OCI-LY7 (cell line): ENCODE results near the gene NOL3. TPM values are rescaled to one million over a fixed set of nuclear protein-coding genes. Genes with fewer than 3 reads are reported as not detected.
A peak's percentile ranks its signal among the peaks of the same experiment; 100 is the strongest.

Source experiments
- BruUV-seq: library from RNA; stranded (reverse); fragments of 400-500 nt; replicated peaks from 2 replicates; lab custom pipeline; 2021; lab: Mats Ljungman, UMichigan
- CTCF ChIA-PET: fragments of 300-600 bp; sonication (Branson Sonifier 250); formaldehyde crosslinking; loops from one replicate; lab custom pipeline; 2022; ENCODE audit warnings: antibody characterized with exemption; ENCODE audit not compliant: unreplicated experiment; lab: Charles Lee
- POLR2A ChIA-PET: fragments of 300-600 bp; sonication (Branson Sonifier 250); formaldehyde crosslinking; loops from one replicate; lab custom pipeline; 2022; ENCODE audit warnings: antibody characterized with exemption; lab: Charles Lee
- DNase-seq: peaks from one replicate; pipeline ENCODE4 v3.0.0-alpha.2; 2015; ENCODE audit warnings: low spot score
- H2AFZ ChIP-seq: fragments of 200-600 bp; sonication (generic), shearing (Covaris generic); 2 replicates; pipeline ENCODE4 v1.6.1; 2014; ENCODE audit warnings: mild to moderate bottlenecking, antibody characterized with exemption, low read length, moderate library complexity
- H3K27ac ChIP-seq: fragments of 200-600 bp; sonication (generic); 2 replicates; pipeline ENCODE4 v1.5.1; 2014; ENCODE audit warnings: mixed run types, low read depth, mild to moderate bottlenecking, moderate library complexity, low read length, inconsistent platforms; ENCODE audit not compliant: poor library complexity, severe bottlenecking
- H3K36me3 ChIP-seq: fragments of 200-600 bp; sonication (generic); 2 replicates; pipeline ENCODE4 v1.6.1; 2014; ENCODE audit warnings: mild to moderate bottlenecking, antibody characterized with exemption, low read length, moderate library complexity, mixed read lengths; ENCODE audit not compliant: insufficient read depth
- H3K4me1 ChIP-seq: fragments of 200-600 bp; sonication (generic); 2 replicates; pipeline ENCODE4 v1.5.1; 2014; ENCODE audit warnings: mild to moderate bottlenecking, low read length; ENCODE audit not compliant: insufficient read depth, poor library complexity, severe bottlenecking
- H3K4me2 ChIP-seq: fragments of 200-600 bp; sonication (generic); 2 replicates; pipeline ENCODE4 v1.6.1; 2014; ENCODE audit warnings: mild to moderate bottlenecking, low read length
- H3K4me3 ChIP-seq: fragments of 200-600 bp; sonication (generic); 2 replicates; pipeline ENCODE4 v1.5.1; 2014; ENCODE audit warnings: mild to moderate bottlenecking, low read depth, low read length; ENCODE audit not compliant: poor library complexity, severe bottlenecking
- H3K79me2 ChIP-seq: fragments of 200-600 bp; sonication (generic); 2 replicates; pipeline ENCODE4 v1.6.1; 2016; ENCODE audit warnings: low read depth, mild to moderate bottlenecking, low read length, moderate library complexity, mixed read lengths; ENCODE audit not compliant: insufficient read depth
- H3K9me2 ChIP-seq: fragments of 200-600 bp; sonication (generic); 2 replicates; pipeline ENCODE4 v1.6.1; 2016; ENCODE audit warnings: mild to moderate bottlenecking, low read length, mixed read lengths; ENCODE audit not compliant: insufficient read depth
- H3K9me3 ChIP-seq: fragments of 200-600 bp; sonication (generic); 2 replicates; pipeline ENCODE4 v1.6.1; 2014; ENCODE audit warnings: mild to moderate bottlenecking, mixed run types, low read length, mixed read lengths
- H4K20me1 ChIP-seq: fragments of 200-600 bp; sonication (generic); 2 replicates; pipeline ENCODE4 v1.6.1; 2014; ENCODE audit warnings: mild to moderate bottlenecking, antibody characterized with exemption, low read length, moderate library complexity, mixed read lengths; ENCODE audit not compliant: insufficient read depth
- EZH2phosphoT487 ChIP-seq: fragments of 200-600 bp; sonication (generic); IDR thresholded peaks from 2 replicates; pipeline ENCODE4 v1.6.1; 2018; ENCODE audit warnings: low read depth, borderline replicate concordance, mild to moderate bottlenecking, mixed run types, antibody characterized with exemption, low read length, moderate library complexity, mixed read lengths
- intact Hi-C: fragments of 100-400 bp; cut with micrococcal nuclease; formaldehyde crosslinking; loops from one replicate; pipeline ENCODE4 v1.10.0; 2022; ENCODE audit not compliant: unreplicated experiment
- total RNA-seq, 2 experiments: library from RNA; depleted of rRNA in 1 of 2; stranded (reverse); fragments of >200 nt in 1 of 2; shearing (Covaris generic) in 1 of 2; gene quantifications; 2 replicates each; pipeline ENCODE4 v1.2.3, GENCODE V29; 2014 to 2022
- TF ChIP-seq, protein P1 (sequence below): fragments of 200-600 bp; sonication (generic); conservative IDR thresholded peaks from 2 replicates; pipeline ENCODE4 v1.5.1; 2014; ENCODE audit warnings: mild to moderate bottlenecking, antibody characterized with exemption, low read length, moderate library complexity, mixed read lengths

Gene NOL3
- total RNA-seq, 2 experiments from 2014 or later = 2.2 to 4.4 TPM

DNA sequence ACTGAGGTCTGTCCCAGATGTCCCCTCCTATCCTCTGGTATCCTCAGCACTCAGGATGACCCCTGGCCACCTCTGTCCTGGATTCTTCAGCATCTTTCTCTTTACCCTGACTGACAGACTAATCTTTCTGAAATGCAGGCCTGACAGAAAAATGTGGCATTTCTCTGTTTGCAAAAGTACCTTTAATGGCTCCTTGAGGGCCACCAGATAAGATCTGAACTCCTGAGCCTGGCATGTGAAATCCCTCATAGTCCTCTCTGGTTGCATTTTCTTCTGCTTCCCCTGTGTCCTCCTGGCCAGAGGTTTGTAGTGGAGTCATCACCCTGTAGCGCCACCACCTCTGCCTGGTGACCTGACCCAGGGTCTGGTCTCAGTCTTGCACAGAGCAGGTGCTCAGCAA is 26.5 kb downstream of the NOL3 start:
- BruUV-seq = no TSS peak
- H4K20me1 ChIP-seq = peaks cover 9% of the 10 kb centered on the region; the same call in 1 of the 2 replicates
- POLR2A ChIA-PET = interaction anchor here (0.6 kb wide), 1 partner anchor 35 kb away, joined by 12 read pairs; no protein-coding TSS in a partner anchor

DNA sequence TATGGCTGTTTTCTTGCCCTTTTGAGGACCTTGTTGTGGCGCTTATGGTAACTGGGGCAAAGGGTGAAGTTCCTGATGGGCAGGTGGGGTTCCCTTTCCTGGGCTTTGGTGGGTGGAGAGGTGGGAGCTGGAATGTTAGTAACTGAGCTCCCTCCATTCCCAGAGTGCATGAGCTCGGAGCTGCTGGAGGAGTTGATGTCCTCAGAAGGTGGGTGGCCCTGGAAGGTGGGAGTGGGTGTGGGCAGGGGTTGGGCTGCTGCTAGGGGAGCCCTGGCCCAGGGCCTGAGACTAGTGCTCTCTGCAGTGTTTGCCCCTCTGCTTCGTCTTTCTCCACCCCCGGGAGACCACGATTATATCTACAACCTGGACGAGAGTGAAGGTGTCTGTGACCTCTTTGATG is 27.4 kb downstream of the NOL3 start:
- no TSS peak for BruUV-seq
- Histone ChIP-seq H3K4me1 (peaks cover 13% of the 10 kb centered on the region), H4K20me1 (peaks cover 9% of the 10 kb centered on the region; the same call in 1 of the 2 replicates), H3K36me3 (peaks cover 95% of the 10 kb centered on the region), H3K27ac (no peak overlapping the region), H3K4me3 (no peak overlapping the region), H3K79me2 (peaks cover 15% of the 10 kb centered on the region), H3K9me2 (no peaks in the 10 kb centered on the region), H3K9me3 (no peaks in the 10 kb centered on the region), H3K4me2 (no peak overlapping the region), H2AFZ (no peak overlapping the region)
- no peak for DNase-seq
- intact Hi-C loops = no loop called here
- CTCF ChIA-PET = interaction anchor here (0.6 kb wide), 1 partner anchor 50 kb away, joined by 3 read pairs; the partner anchor contains the start of gene FHOD1
- POLR2A ChIA-PET = interaction anchor here (0.6 kb wide), 2 partner anchors 234 to 317 kb away, joined by 4 to 11 read pairs; no protein-coding TSS in a partner anchor
- no peak for TF ChIP-seq EZH2phosphoT487
- TF ChIP-seq, protein P1, sequence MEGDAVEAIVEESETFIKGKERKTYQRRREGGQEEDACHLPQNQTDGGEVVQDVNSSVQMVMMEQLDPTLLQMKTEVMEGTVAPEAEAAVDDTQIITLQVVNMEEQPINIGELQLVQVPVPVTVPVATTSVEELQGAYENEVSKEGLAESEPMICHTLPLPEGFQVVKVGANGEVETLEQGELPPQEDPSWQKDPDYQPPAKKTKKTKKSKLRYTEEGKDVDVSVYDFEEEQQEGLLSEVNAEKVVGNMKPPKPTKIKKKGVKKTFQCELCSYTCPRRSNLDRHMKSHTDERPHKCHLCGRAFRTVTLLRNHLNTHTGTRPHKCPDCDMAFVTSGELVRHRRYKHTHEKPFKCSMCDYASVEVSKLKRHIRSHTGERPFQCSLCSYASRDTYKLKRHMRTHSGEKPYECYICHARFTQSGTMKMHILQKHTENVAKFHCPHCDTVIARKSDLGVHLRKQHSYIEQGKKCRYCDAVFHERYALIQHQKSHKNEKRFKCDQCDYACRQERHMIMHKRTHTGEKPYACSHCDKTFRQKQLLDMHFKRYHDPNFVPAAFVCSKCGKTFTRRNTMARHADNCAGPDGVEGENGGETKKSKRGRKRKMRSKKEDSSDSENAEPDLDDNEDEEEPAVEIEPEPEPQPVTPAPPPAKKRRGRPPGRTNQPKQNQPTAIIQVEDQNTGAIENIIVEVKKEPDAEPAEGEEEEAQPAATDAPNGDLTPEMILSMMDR = no peak

More for the DNA sequence above, 26.5 kb downstream of the NOL3 start:
- Histone ChIP-seq H3K4me2 (no peak overlapping the region), H3K36me3 (peaks cover 93% of the 10 kb centered on the region), H3K27ac (no peak overlapping the region), H3K9me2 (no peaks in the 10 kb centered on the region), H3K4me1 (peaks cover 13% of the 10 kb centered on the region), H3K4me3 (no peak overlapping the region), H2AFZ (no peak overlapping the region), H3K79me2 (peaks cover 22% of the 10 kb centered on the region), H3K9me3 (no peaks in the 10 kb centered on the region)
- DNase-seq = no peak
- CTCF ChIA-PET = interaction anchor here (0.5 kb wide), 1 partner anchor 223 kb away, joined by 7 read pairs; no protein-coding TSS in a partner anchor
- TF ChIP-seq EZH2phosphoT487 = no peak
- TF ChIP-seq, protein P1 = no peak
- intact Hi-C loops = no loop called here

DNA sequence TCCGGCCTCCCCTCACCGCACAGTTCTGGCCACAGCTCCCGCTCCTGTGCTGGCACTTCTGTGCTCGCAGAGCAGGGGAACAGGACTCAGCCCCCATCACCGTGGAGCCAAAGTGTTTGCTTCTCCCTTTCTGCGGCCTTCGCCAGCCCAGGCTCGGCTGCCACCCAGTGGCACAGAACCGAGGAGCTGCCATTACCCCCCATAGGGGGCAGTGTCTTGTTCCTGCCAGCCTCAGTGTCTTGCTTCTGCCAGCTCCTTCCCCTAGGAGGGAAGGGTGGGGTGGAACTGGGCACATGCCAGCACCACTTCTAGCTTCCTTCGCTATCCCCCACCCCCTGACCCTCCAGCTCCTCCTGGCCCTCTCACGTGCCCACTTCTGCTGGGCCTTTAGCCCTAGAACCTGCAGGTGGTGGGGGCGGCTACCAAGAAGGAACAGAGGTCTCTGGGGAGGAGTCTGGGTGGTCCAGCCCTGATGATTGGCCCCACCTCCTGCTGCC is 27.9 kb downstream of the NOL3 start:
- POLR2A ChIA-PET = interaction anchor here (0.6 kb wide), 2 partner anchors 234 to 317 kb away, joined by 4 to 11 read pairs; no protein-coding TSS in a partner anchor

More for the DNA sequence above, 27.9 kb downstream of the NOL3 start:
- Histone ChIP-seq H2AFZ (no peak overlapping the region), H3K4me2 (no peak overlapping the region), H4K20me1 (peaks cover 6% of the 10 kb centered on the region; the same call in 1 of the 2 replicates), H3K27ac (no peak overlapping the region), H3K9me3 (no peaks in the 10 kb centered on the region), H3K9me2 (no peaks in the 10 kb centered on the region), H3K4me1 (peaks cover 9% of the 10 kb centered on the region), H3K4me3 (no peak overlapping the region), H3K79me2 (peaks cover 9% of the 10 kb centered on the region), H3K36me3 (peaks cover 96% of the 10 kb centered on the region)
- no peak for TF ChIP-seq EZH2phosphoT487
- TF ChIP-seq, protein P1 = peak; percentile 82
- intact Hi-C loops = no loop called here
- TSS peak; percentile 74 for BruUV-seq
- DNase-seq = peak; percentile 35
- CTCF ChIA-PET = no interaction called here
